Kidney tubule cell (primary cell): ENCODE measurements around the gene SMIM11.
"Not testable (repeated sequence)": the region's sequence is repeated elsewhere in the genome, so short reads cannot be mapped to it uniquely, and the experiment has no call there.

Source experiments
- DNase-seq: peaks from one replicate; pipeline ENCODE4 v3.0.0-alpha.2; 2018; ENCODE audit warnings: low spot score

Gene SMIM11

GRCh38 chr21:34423805-34424204 lies 48.5 kb downstream of the SMIM11 start, which contains the start of gene SMIM34:
Gene SMIM34 (minus strand): TSS chr21:34423951. CDS start chr21:34423839, 112 bp downstream.
- DNase-seq = not testable (repeated sequence)

- DNase-seq = not testable (repeated sequence)
Observed at GRCh38 chr21:34427339-34427738, 52.0 kb downstream of the SMIM11 start.

GRCh38 chr21:34428441-34428840 lies 53.1 kb downstream of the SMIM11 start:
- not testable (repeated sequence) for DNase-seq

- not testable (repeated sequence) for DNase-seq
Observed at GRCh38 chr21:34429710-34430109, 54.4 kb downstream of the SMIM11 start.
